ENCODE results near the gene SMIM11. TPM values are rescaled to one million over a fixed set of nuclear protein-coding genes. Genes with fewer than 3 reads are reported as not detected.
A peak's percentile ranks its signal among the peaks of the same experiment; 100 is the strongest.

SMIM11 gene
- total and polyA plus RNA-seq, 2 donors (not counting 1 experiment from before 2014, with no cell fraction given), result 8.0 to 19.3 TPM

GRCh38 chr21:34358866-34359265, 16.4 kb upstream of the SMIM11 start:
- Histone ChIP-seq H4K20me1 (ENCODE audit: control insufficient read depth, extremely low read depth, insufficient read depth, low read length) (no peaks in the 10 kb centered on the region), H3K4me2 (ENCODE audit: extremely low read depth, insufficient read depth, low read length) (no peak overlapping the region), H3K36me3 (ENCODE audit: control insufficient read depth, insufficient read depth, low read length) (no peaks in the 10 kb centered on the region), H3K79me2 (ENCODE audit: control insufficient read depth, insufficient read depth, low read length) (no peaks in the 10 kb centered on the region), H3K4me3 (replicated peaks in 1 of 4; ENCODE audit: control extremely low read depth in 1 of 4, insufficient read depth in 1 of 4, low read depth in 3 of 4, low read length in 4 of 4) (no peak overlapping the region), H3K9ac (ENCODE audit: insufficient read depth, low read length) (no peak overlapping the region), H3K9me3 (ENCODE audit: control insufficient read depth, insufficient read depth, low read depth, low read length) (no peaks in the 10 kb centered on the region), H3K27me3 (ENCODE audit: control insufficient read depth, insufficient read depth, low read length) (peaks cover 3% of the 10 kb centered on the region), H3K27ac (ENCODE audit: insufficient read depth, low read length) (no peak overlapping the region), H3K4me1 (ENCODE audit: control insufficient read depth, extremely low read depth, insufficient read depth, low read length) (no peaks in the 10 kb centered on the region), H2AFZ (ENCODE audit: low read length) (no peak overlapping the region)
- TF ChIP-seq, protein P1, sequence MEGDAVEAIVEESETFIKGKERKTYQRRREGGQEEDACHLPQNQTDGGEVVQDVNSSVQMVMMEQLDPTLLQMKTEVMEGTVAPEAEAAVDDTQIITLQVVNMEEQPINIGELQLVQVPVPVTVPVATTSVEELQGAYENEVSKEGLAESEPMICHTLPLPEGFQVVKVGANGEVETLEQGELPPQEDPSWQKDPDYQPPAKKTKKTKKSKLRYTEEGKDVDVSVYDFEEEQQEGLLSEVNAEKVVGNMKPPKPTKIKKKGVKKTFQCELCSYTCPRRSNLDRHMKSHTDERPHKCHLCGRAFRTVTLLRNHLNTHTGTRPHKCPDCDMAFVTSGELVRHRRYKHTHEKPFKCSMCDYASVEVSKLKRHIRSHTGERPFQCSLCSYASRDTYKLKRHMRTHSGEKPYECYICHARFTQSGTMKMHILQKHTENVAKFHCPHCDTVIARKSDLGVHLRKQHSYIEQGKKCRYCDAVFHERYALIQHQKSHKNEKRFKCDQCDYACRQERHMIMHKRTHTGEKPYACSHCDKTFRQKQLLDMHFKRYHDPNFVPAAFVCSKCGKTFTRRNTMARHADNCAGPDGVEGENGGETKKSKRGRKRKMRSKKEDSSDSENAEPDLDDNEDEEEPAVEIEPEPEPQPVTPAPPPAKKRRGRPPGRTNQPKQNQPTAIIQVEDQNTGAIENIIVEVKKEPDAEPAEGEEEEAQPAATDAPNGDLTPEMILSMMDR (conservative IDR thresholded peaks at IDR 0.05 in 1 of 2, IDR thresholded peaks at IDR 0.05 in 1 of 2; ENCODE audit: low read depth in 1 of 2, low read length in 2 of 2), result no peak
- no peak for TF ChIP-seq EZH2 (IDR thresholded peaks at IDR 0.05; ENCODE audit: low read length, missing control alignments)
- no peak for DNase-seq (ENCODE audit: low read depth in 2 of 2)

- H2AFZ ChIP-seq (ENCODE audit: low read length), result no peak overlapping the region
- H3K27me3 ChIP-seq (ENCODE audit: control insufficient read depth, insufficient read depth, low read length), result peaks cover 3% of the 10 kb centered on the region
- H4K20me1 ChIP-seq (ENCODE audit: control insufficient read depth, extremely low read depth, insufficient read depth, low read length), result no peaks in the 10 kb centered on the region
- no peak overlapping the region for H3K4me3 ChIP-seq (replicated peaks in 1 of 4; ENCODE audit: control extremely low read depth in 1 of 4, insufficient read depth in 1 of 4, low read depth in 3 of 4, low read length in 4 of 4)
- H3K36me3 ChIP-seq (ENCODE audit: control insufficient read depth, insufficient read depth, low read length), result no peaks in the 10 kb centered on the region
- TF ChIP-seq, protein P1 (conservative IDR thresholded peaks at IDR 0.05 in 1 of 2, IDR thresholded peaks at IDR 0.05 in 1 of 2; ENCODE audit: low read depth in 1 of 2, low read length in 2 of 2), result no peak
- TF ChIP-seq EZH2 (IDR thresholded peaks at IDR 0.05; ENCODE audit: low read length, missing control alignments), result no peak
- no peaks in the 10 kb centered on the region for H3K4me1 ChIP-seq (ENCODE audit: control insufficient read depth, extremely low read depth, insufficient read depth, low read length)
- no peak overlapping the region for H3K27ac ChIP-seq (ENCODE audit: insufficient read depth, low read length)
- H3K9me3 ChIP-seq (ENCODE audit: control insufficient read depth, insufficient read depth, low read depth, low read length), result no peaks in the 10 kb centered on the region
- no peak overlapping the region for H3K9ac ChIP-seq (ENCODE audit: insufficient read depth, low read length)
- H3K79me2 ChIP-seq (ENCODE audit: control insufficient read depth, insufficient read depth, low read length), result no peaks in the 10 kb centered on the region
- no peak overlapping the region for H3K4me2 ChIP-seq (ENCODE audit: extremely low read depth, insufficient read depth, low read length)
- DNase-seq (ENCODE audit: low read depth in 2 of 2), result no peak
Observed at GRCh38 chr21:34360488-34361241, 14.6 kb upstream of the SMIM11 start.

- Histone ChIP-seq H3K4me3 (replicated peaks in 1 of 4; ENCODE audit: control extremely low read depth in 1 of 4, insufficient read depth in 1 of 4, low read depth in 3 of 4, low read length in 4 of 4) (no peak overlapping the region), H3K27ac (ENCODE audit: insufficient read depth, low read length) (no peak overlapping the region), H4K20me1 (ENCODE audit: control insufficient read depth, extremely low read depth, insufficient read depth, low read length) (no peaks in the 10 kb centered on the region), H3K9ac (ENCODE audit: insufficient read depth, low read length) (no peak overlapping the region), H3K36me3 (ENCODE audit: control insufficient read depth, insufficient read depth, low read length) (no peaks in the 10 kb centered on the region), H3K79me2 (ENCODE audit: control insufficient read depth, insufficient read depth, low read length) (no peaks in the 10 kb centered on the region), H3K9me3 (ENCODE audit: control insufficient read depth, insufficient read depth, low read depth, low read length) (no peaks in the 10 kb centered on the region), H2AFZ (ENCODE audit: low read length) (no peak overlapping the region), H3K4me2 (ENCODE audit: extremely low read depth, insufficient read depth, low read length) (peak overlapping the region; percentile 85), H3K27me3 (ENCODE audit: control insufficient read depth, insufficient read depth, low read length) (peaks cover 3% of the 10 kb centered on the region), H3K4me1 (ENCODE audit: control insufficient read depth, extremely low read depth, insufficient read depth, low read length) (no peaks in the 10 kb centered on the region)
- no peak for TF ChIP-seq EZH2 (IDR thresholded peaks at IDR 0.05; ENCODE audit: low read length, missing control alignments)
- TF ChIP-seq, protein P1 (conservative IDR thresholded peaks at IDR 0.05 in 1 of 2, IDR thresholded peaks at IDR 0.05 in 1 of 2; ENCODE audit: low read depth in 1 of 2, low read length in 2 of 2), result no peak
- no peak for DNase-seq (ENCODE audit: low read depth in 2 of 2)
Observed at GRCh38 chr21:34362136-34362444, 13.2 kb upstream of the SMIM11 start.

Measured in fibroblast of lung (primary cell).